Fibroblast of gingiva (primary cell): ENCODE results near the gene OR10H5.

Experiments used
- DNase-seq: peaks from one replicate; pipeline ENCODE4 v3.0.0-alpha.2; 2011; ENCODE audit warnings: low read depth

OR10H5 gene

GRCh38 chr19:15846923-15847322 lies 59.5 kb downstream of the OR10H5 start:
- no peak for DNase-seq

GRCh38 chr19:15850385-15850784 lies 62.9 kb downstream of the OR10H5 start:
- DNase-seq: no peak
